Body of pancreas (tissue), 4 donors: ENCODE results near the gene KLK6. TPM values are rescaled to one million over a fixed set of nuclear protein-coding genes. Genes with fewer than 3 reads are reported as not detected.

Source experiments
- ATAC-seq: fragments of 150-250 bp; one replicate; pipeline ENCODE4 v1.9.1; 2016
- DNase-seq, 4 donors: peaks; one replicate each; pipeline ENCODE4 v3.0.0-alpha.2; 2019
- H3K27ac ChIP-seq, 4 donors: fragments of 200-600 bp; sonication (generic); 1 replicate in 3 of 4; 2 replicates in 1 of 4; pipeline versions ENCODE4 v1.5.1 to v1.6.1; 2016 to 2019; ENCODE audit warnings: mild to moderate bottlenecking in 1 of 4, mixed read lengths in 1 of 4, moderate library complexity in 1 of 4
- H3K27me3 ChIP-seq, 2 donors: fragments of 200-600 bp; sonication (generic); one replicate each; pipeline ENCODE4 v1.6.0; 2016; ENCODE audit warnings: mild to moderate bottlenecking in 1 of 2
- H3K36me3 ChIP-seq, 2 donors: fragments of 200-600 bp; sonication (generic); replicated peaks in 1 of 2; 2 replicates each; pipeline ENCODE4 v1.5.1; 2016; ENCODE audit warnings: low read depth in 2 of 2; ENCODE audit not compliant: insufficient read depth in 1 of 2
- H3K4me1 ChIP-seq: fragments of 200-600 bp; sonication (generic); one replicate; pipeline ENCODE4 v1.6.0; 2016
- H3K4me3 ChIP-seq, 2 donors: fragments of 200-600 bp; sonication (generic); 1 replicate in 1 of 2; 2 replicates in 1 of 2; pipeline ENCODE4 v1.5.1; 2016 to 2019
- H3K9me3 ChIP-seq, 3 donors: fragments of 200-600 bp; sonication (generic); 1 replicate in 2 of 3; 2 replicates in 1 of 3; pipeline ENCODE4 v1.5.1; 2016
- POLR2A ChIP-seq, 3 donors: fragments of 450-650 bp; IDR thresholded peaks; one replicate each; pipeline ENCODE4 v1.6.1; 2016; ENCODE audit warnings: antibody characterized with exemption in 3 of 3, mild to moderate bottlenecking in 2 of 3
- WGBS, 2 donors: methylation state at CpG; one replicate each; pipeline ENCODE4 v1.1.5; 2017; 5-methylcytosine and 5-hydroxymethylcytosine counted together
- intact Hi-C: fragments of 100-400 bp; cut with DNase I; formaldehyde crosslinking; loops from one replicate; pipeline ENCODE4 v1.15.1; 2023
- total RNA-seq, 2 donors: library from RNA; depleted of rRNA; stranded (reverse); fragments of >200 nt; gene quantifications; one replicate each; pipeline ENCODE4 v1.1.0, GENCODE V29; 2016
- TF ChIP-seq, protein P1 (sequence below), 7 experiments: fragments of 450-650 bp in 4 of 7; fragments of 200-600 bp in 3 of 7; sonication (generic) in 3 of 7; IDR thresholded peaks; one replicate each; pipeline ENCODE4 v1.5.1; 2016 to 2019; ENCODE audit warnings: antibody characterized with exemption in 7 of 7

The KLK6 gene
- total RNA-seq, 2 donors from 2014 or later = not detected

- 30 to 31% methylated on average over 7 to 8 of the region's 8 CpGs for WGBS, 2 donors
- intact Hi-C loops = no loop called here
- no peaks in the 10 kb centered on the region for H3K4me1 ChIP-seq
- no peak overlapping the region for H3K4me3 ChIP-seq
- no peak overlapping the region for H3K27ac ChIP-seq
- H3K36me3 ChIP-seq = no peaks in the 10 kb centered on the region
- TF ChIP-seq, protein P1, sequence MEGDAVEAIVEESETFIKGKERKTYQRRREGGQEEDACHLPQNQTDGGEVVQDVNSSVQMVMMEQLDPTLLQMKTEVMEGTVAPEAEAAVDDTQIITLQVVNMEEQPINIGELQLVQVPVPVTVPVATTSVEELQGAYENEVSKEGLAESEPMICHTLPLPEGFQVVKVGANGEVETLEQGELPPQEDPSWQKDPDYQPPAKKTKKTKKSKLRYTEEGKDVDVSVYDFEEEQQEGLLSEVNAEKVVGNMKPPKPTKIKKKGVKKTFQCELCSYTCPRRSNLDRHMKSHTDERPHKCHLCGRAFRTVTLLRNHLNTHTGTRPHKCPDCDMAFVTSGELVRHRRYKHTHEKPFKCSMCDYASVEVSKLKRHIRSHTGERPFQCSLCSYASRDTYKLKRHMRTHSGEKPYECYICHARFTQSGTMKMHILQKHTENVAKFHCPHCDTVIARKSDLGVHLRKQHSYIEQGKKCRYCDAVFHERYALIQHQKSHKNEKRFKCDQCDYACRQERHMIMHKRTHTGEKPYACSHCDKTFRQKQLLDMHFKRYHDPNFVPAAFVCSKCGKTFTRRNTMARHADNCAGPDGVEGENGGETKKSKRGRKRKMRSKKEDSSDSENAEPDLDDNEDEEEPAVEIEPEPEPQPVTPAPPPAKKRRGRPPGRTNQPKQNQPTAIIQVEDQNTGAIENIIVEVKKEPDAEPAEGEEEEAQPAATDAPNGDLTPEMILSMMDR (IDR thresholded peaks at IDR 0.05) = no peak
- TF ChIP-seq POLR2A (IDR thresholded peaks at IDR 0.05) = no peak
- DNase-seq (no peak), ATAC-seq (no peak)
- H3K27me3 ChIP-seq = no peaks in the 10 kb centered on the region
- no peaks in the 10 kb centered on the region for H3K9me3 ChIP-seq
Observed at GRCh38 chr19:51006406-51006805, 37.0 kb upstream of the KLK6 start.

- Histone ChIP-seq H3K27me3 (no peaks in the 10 kb centered on the region), H3K4me1 (no peaks in the 10 kb centered on the region), H3K9me3 (no peaks in the 10 kb centered on the region), H3K27ac (no peak overlapping the region), H3K4me3 (no peak overlapping the region), H3K36me3 (no peaks in the 10 kb centered on the region)
- no peak for ATAC-seq
- no peak for DNase-seq
- TF ChIP-seq, protein P1 (IDR thresholded peaks at IDR 0.05) = no peak
- no peak for TF ChIP-seq POLR2A (IDR thresholded peaks at IDR 0.05)
- WGBS, 2 donors = 67 to 76% methylated on average over 1 of the region's 1 CpG
- intact Hi-C loops = no loop called here
Observed at GRCh38 chr19:51005248-51005647, 35.9 kb upstream of the KLK6 start.

- Histone ChIP-seq H3K27me3 (no peaks in the 10 kb centered on the region), H3K4me3 (no peak overlapping the region), H3K27ac (no peak overlapping the region), H3K36me3 (no peaks in the 10 kb centered on the region), H3K9me3 (no peaks in the 10 kb centered on the region), H3K4me1 (no peaks in the 10 kb centered on the region)
- intact Hi-C loops = no loop called here
- no peak for ATAC-seq
- TF ChIP-seq, protein P1 (IDR thresholded peaks at IDR 0.05) = no peak
- no peak for TF ChIP-seq POLR2A (IDR thresholded peaks at IDR 0.05)
- 62 to 63% methylated on average over 7 of the region's 7 CpGs for WGBS, 2 donors
- no peak for DNase-seq
Observed at GRCh38 chr19:51003316-51003715, 33.9 kb upstream of the KLK6 start.

DNA sequence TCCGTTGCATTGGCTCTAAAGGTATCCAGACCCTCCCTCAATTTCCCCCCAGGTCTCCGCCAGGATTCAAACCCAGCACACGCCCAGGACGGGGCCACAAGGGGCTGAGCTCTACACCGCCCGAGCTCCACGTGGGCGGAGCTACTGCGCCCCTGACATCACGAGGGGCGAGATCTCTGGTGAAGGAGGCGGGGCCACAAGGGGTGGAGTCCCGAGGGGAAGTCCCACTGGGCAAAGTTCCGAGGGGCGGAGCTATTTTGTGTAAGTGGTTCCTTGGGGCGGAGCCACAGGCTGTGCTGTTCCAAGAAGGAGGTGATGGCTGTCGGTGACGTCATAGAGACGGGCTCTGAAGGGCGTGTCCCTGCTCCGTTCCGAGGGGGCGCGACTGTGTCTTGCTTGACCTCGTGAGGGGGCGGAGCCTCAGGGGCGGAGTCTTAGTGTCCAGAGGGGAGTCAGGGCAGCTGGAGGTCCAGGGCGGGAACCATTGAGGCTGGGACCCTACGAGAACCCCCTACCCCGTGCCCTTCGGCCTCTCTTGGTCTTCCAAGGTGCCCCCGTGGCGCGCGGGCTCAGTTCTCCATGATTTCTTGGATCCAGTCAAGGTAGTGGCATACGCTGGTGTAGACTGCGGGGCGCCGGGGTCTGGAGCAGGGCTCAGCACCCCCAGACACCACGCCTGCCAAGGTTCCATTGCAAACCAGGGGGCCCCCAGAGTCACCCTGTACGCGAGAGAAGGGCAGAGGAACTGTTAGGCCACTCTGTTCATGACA lies 33.3 kb upstream of the KLK6 start:
- no peak for TF ChIP-seq POLR2A (IDR thresholded peaks at IDR 0.05)
- TF ChIP-seq, protein P1 (IDR thresholded peaks at IDR 0.05) = no peak
- no peaks in the 10 kb centered on the region for H3K27me3 ChIP-seq
- peak; percentile 12 for ATAC-seq
- H3K36me3 ChIP-seq = no peaks in the 10 kb centered on the region
- no peak overlapping the region for H3K27ac ChIP-seq
- H3K9me3 ChIP-seq = no peaks in the 10 kb centered on the region
- no peaks in the 10 kb centered on the region for H3K4me1 ChIP-seq
- 61 to 71% methylated on average over 24 to 38 of the region's 42 CpGs for WGBS, 2 donors
- no peak overlapping the region for H3K4me3 ChIP-seq
- peak in 3 of 4 donors; percentile 16 to 59 (median 20) for DNase-seq
- intact Hi-C loops = no loop called here

DNA sequence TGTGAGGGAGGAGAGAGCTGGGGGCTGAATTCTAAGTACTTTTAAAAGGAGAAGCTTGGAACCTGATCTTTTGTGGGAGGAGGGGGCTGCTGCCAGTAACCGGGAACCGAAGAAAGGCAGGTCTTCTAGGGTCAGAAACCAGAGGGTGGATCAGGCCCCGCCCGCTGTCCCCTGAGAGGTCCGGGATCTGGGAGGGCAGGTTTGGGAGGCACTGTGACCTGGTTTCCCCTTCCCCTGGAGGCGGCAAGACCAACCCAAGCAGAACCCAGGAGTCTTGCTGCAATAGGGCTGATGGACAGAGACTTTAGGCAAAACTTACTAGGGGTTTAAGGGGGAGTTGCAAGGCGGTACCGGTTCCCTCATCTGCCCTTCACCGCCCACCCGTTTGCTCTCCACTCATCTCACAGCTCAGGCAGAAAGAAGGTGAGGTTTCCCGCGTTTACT lies 32.7 kb upstream of the KLK6 start:
- no peaks in the 10 kb centered on the region for H3K9me3 ChIP-seq
- TF ChIP-seq, protein P1 (IDR thresholded peaks at IDR 0.05) = no peak
- TF ChIP-seq POLR2A (IDR thresholded peaks at IDR 0.05) = no peak
- H3K27ac ChIP-seq = no peak overlapping the region
- no peaks in the 10 kb centered on the region for H3K27me3 ChIP-seq
- intact Hi-C loops = no loop called here
- DNase-seq (no peak), ATAC-seq (no peak)
- no peak overlapping the region for H3K4me3 ChIP-seq
- H3K4me1 ChIP-seq = no peaks in the 10 kb centered on the region
- WGBS, 2 donors = 37 to 48% methylated on average over 12 of the region's 12 CpGs
- no peaks in the 10 kb centered on the region for H3K36me3 ChIP-seq
